GM21360 (cell line): ENCODE measurements around the gene MAGI1.

Source experiments
- ATAC-seq: cut with Tn5 transposase; IDR thresholded peaks from one replicate; pipeline ENCODE4 v1.9.1; 2021; ENCODE audit warnings: mild to moderate bottlenecking, moderate library complexity; ENCODE audit not compliant: unreplicated experiment

MAGI1 gene

GRCh38 chr3:65478551-65479500, 559.9 kb downstream of the MAGI1 start:
- no peak for ATAC-seq

GRCh38 chr3:65473736-65474135, 565.0 kb downstream of the MAGI1 start:
- no peak for ATAC-seq

- no peak for ATAC-seq
These were observed 566.2 kb downstream of the MAGI1 start for GRCh38 chr3:65472501-65472900.

GRCh38 chr3:65466300-65466988, 572.3 kb downstream of the MAGI1 start:
- ATAC-seq, result no peak

- no peak for ATAC-seq
These were observed 588.8 kb downstream of the MAGI1 start for GRCh38 chr3:65449841-65450428.

GRCh38 chr3:65448120-65448519, 590.6 kb downstream of the MAGI1 start:
- no peak for ATAC-seq

- ATAC-seq, result no peak
These were observed 593.0 kb downstream of the MAGI1 start for GRCh38 chr3:65445573-65446169.

- no peak for ATAC-seq
These were observed 594.3 kb downstream of the MAGI1 start for GRCh38 chr3:65444447-65444815.

- ATAC-seq, result no peak
These were observed 594.8 kb downstream of the MAGI1 start for GRCh38 chr3:65443739-65444446.

- no peak for ATAC-seq
These were observed 599.0 kb downstream of the MAGI1 start for GRCh38 chr3:65439641-65440284.

GRCh38 chr3:65438612-65439011, 600.1 kb downstream of the MAGI1 start:
- no peak for ATAC-seq

- ATAC-seq, result no peak
These were observed 600.6 kb downstream of the MAGI1 start for GRCh38 chr3:65438096-65438495.

- no peak for ATAC-seq
These were observed 602.1 kb downstream of the MAGI1 start for GRCh38 chr3:65436580-65436979.

GRCh38 chr3:65433480-65433879, 605.2 kb downstream of the MAGI1 start:
- ATAC-seq, result no peak

GRCh38 chr3:65432388-65433003, 606.2 kb downstream of the MAGI1 start:
- ATAC-seq, result no peak

- ATAC-seq, result no peak
These were observed 612.8 kb downstream of the MAGI1 start for GRCh38 chr3:65425880-65426279.

- no peak for ATAC-seq
These were observed 616.6 kb downstream of the MAGI1 start for GRCh38 chr3:65422154-65422553.

GRCh38 chr3:65419233-65419632, 619.5 kb downstream of the MAGI1 start:
- ATAC-seq, result no peak

- ATAC-seq, result no peak
These were observed 624.8 kb downstream of the MAGI1 start for GRCh38 chr3:65413891-65414290.

- no peak for ATAC-seq
These were observed 626.1 kb downstream of the MAGI1 start for GRCh38 chr3:65412588-65412987.
